Liver (tissue), 3 donors: ENCODE results near the gene CAMP.

Experiments
- ATF3 ChIP-seq: IDR thresholded peaks from 2 replicates; pipeline ENCODE4 v1.6.1; 2016; ENCODE audit warnings: antibody characterized with exemption
- CTCF ChIP-seq: fragments of 150-350 bp; IDR thresholded peaks from 2 replicates; pipeline ENCODE4 v1.5.1; 2017; ENCODE audit warnings: improper control_type of control experiment, low read depth, low read length; ENCODE audit not compliant: missing input control
- EGR1 ChIP-seq, 2 donors: IDR thresholded peaks; 2 replicates each; pipeline ENCODE4 v1.6.1; 2016 to 2018; ENCODE audit warnings: antibody characterized with exemption in 2 of 2, low read depth in 2 of 2
- HNF4A ChIP-seq, 2 donors: conservative IDR thresholded peaks; 2 replicates each; pipeline ENCODE4 v1.6.1; 2016; ENCODE audit warnings: antibody characterized with exemption in 2 of 2, mild to moderate bottlenecking in 2 of 2
- HNF4G ChIP-seq: IDR thresholded peaks from 2 replicates; pipeline ENCODE4 v1.6.1; 2016; ENCODE audit warnings: antibody characterized with exemption
- JUND ChIP-seq, 2 donors: IDR thresholded peaks; 2 replicates each; pipeline ENCODE4 v1.6.1; 2016; ENCODE audit warnings: antibody characterized with exemption in 2 of 2
- MAX ChIP-seq: IDR thresholded peaks from 2 replicates; pipeline ENCODE4 v1.6.1; 2016; ENCODE audit warnings: antibody characterized with exemption
- RAD21 ChIP-seq, 2 donors: IDR thresholded peaks; 2 replicates each; pipeline ENCODE4 v1.6.1; 2016; ENCODE audit warnings: antibody characterized with exemption in 2 of 2, mild to moderate bottlenecking in 2 of 2
- REST ChIP-seq: IDR thresholded peaks from 2 replicates; pipeline ENCODE4 v1.6.1; 2016; ENCODE audit warnings: antibody characterized with exemption, mild to moderate bottlenecking
- RXRA ChIP-seq, 2 donors: IDR thresholded peaks; 2 replicates each; pipeline ENCODE4 v1.6.1; 2017 to 2018; ENCODE audit warnings: antibody characterized with exemption in 2 of 2, mild to moderate bottlenecking in 1 of 2
- SP1 ChIP-seq: IDR thresholded peaks from 2 replicates; pipeline ENCODE4 v1.6.1; 2018; ENCODE audit warnings: antibody characterized with exemption, mild to moderate bottlenecking
- TAF1 ChIP-seq: conservative IDR thresholded peaks from 2 replicates; pipeline ENCODE4 v1.6.1; 2016; ENCODE audit warnings: antibody characterized with exemption, mild to moderate bottlenecking
- YY1 ChIP-seq: IDR thresholded peaks from 2 replicates; pipeline ENCODE4 v1.6.1; 2016; ENCODE audit warnings: antibody characterized with exemption, mild to moderate bottlenecking
- ZBTB33 ChIP-seq: IDR thresholded peaks from 2 replicates; pipeline ENCODE4 v1.6.1; 2016; ENCODE audit warnings: antibody characterized with exemption
- donor health status: healthy.
- donor health status: healthy.

- TF ChIP-seq CTCF, result no peak
- TF ChIP-seq JUND (IDR thresholded peaks at IDR 0.05), result no peak
- TF ChIP-seq REST, result no peak
- no peak for TF ChIP-seq YY1
- TF ChIP-seq SP1, result no peak
- no peak for TF ChIP-seq MAX
- no peak for TF ChIP-seq EGR1 (IDR thresholded peaks at IDR 0.05; ENCODE audit: low read depth in 2 of 2)
- TF ChIP-seq TAF1, result no peak
- TF ChIP-seq ZBTB33, result no peak
- TF ChIP-seq RXRA (IDR thresholded peaks at IDR 0.05), result no peak
- no peak for TF ChIP-seq RAD21 (IDR thresholded peaks at IDR 0.05)
- no peak for TF ChIP-seq ATF3
- TF ChIP-seq HNF4A (conservative IDR thresholded peaks at IDR 0.05), result no peak
- TF ChIP-seq HNF4G, result no peak
Observed at GRCh38 chr3:48219543-48219942, 3.8 kb upstream of the CAMP start.
